Measurements from ENCODE around the gene ATP2B2.

Gene ATP2B2

DNA sequence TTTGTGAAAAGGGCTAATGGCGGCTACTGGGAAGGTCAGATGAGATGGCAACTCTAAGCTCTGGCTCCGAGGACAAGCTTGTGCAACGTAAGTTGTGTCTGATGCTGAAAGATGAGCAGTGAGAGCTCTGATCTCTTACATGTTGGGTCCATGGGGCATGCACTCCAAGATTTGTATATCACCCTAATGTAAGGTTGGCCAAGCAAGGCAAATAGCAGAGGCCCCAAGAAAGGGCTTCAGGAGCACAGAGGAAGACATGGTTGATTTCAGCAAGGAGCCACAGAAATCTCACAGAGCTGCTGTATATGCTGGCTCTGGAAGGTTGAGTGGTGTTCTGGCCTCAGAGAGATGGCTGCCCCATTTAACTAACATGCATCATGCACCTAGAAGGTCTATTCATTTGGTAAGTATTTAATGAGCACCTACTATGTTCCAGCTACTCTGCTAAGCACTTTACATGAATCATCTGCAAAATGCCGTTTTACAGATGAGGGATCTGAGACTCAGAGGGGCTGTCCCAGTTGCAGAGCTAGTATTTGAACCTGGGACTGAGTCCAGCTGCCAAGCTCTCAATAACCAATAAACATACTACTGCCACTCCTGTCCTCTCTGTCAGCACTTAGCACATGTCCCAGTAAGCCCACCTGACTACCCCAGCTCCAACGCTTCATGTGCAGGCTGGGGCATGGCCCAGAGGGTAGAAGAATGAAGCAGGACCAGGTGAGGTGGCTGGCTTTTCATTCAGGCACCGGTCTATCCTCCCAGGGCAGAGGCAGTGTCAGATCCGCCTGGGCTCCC lies 27.8 kb upstream of the ATP2B2 start:
- in situ Hi-C loops (cut with MboI; ENCODE audit: low pct_unique_long_range_greater_than_20kb, low sequenced_read_pairs), result no loop called here
- DNase-seq, result no peak

DNA sequence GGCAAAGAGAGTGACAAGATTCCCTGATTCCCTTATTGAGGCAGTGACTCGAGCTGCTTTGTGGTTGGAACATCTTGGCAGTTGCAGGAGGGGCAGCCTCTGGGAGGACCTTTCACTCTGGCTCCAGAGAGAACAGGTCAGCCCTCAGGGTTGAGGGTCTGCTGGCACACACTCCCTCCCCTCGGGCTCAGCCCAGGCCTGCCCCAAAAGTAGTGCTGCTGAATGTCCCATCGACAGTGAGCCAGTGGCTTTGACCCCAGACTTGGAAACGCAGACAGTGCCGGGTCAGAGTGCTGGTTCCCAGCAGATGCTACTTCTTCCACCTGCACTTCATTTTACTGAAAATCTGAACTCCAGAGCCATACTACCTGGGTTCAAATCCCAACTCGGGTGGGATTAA lies 25.6 kb upstream of the ATP2B2 start:
- in situ Hi-C loops (cut with MboI; ENCODE audit: low pct_unique_long_range_greater_than_20kb, low sequenced_read_pairs), result no loop called here
- no peak for DNase-seq

DNA sequence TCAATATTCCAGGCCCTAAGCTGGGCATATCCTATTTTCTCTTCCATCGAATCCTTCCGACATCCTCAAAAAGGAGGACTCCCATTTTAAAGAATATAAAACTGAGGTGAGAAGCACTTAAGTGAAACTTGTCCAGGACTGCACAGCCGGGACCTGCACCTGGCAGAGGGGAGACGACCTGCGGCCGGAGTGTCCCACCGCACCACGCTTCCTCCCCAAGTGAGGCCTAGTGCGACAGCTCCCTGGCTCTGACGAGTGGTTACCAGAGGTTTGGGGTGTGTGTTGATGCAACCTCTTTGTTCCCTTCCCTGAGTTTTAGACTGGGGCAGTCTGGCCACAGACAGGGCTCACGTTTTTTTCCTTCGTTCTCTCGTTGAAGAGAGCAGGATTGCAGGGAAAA lies 24.9 kb upstream of the ATP2B2 start:
- in situ Hi-C loops (cut with MboI; ENCODE audit: low pct_unique_long_range_greater_than_20kb, low sequenced_read_pairs), result no loop called here
- no peak for DNase-seq

DNA sequence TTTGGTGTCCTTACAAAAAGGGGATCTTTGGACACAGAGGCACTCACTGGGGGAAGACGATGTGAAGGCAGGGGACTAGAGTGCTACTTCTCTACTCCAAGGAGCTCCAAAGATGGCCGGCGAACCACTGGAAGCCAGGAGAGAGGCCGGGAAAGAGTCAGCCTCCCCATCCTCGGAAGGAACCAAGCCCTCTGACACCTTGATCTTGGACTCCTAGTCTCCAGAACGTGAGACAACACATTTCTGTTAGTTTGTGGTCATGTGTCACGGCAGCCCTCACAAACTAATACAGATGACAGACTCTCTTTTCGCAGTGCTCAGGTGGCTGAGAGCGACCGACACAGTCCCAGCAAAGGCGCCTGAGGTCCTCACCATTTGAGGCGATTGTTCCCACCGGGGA lies 24.4 kb upstream of the ATP2B2 start:
- no peak for DNase-seq
- in situ Hi-C loops (cut with MboI; ENCODE audit: low pct_unique_long_range_greater_than_20kb, low sequenced_read_pairs), result no loop called here

DNA sequence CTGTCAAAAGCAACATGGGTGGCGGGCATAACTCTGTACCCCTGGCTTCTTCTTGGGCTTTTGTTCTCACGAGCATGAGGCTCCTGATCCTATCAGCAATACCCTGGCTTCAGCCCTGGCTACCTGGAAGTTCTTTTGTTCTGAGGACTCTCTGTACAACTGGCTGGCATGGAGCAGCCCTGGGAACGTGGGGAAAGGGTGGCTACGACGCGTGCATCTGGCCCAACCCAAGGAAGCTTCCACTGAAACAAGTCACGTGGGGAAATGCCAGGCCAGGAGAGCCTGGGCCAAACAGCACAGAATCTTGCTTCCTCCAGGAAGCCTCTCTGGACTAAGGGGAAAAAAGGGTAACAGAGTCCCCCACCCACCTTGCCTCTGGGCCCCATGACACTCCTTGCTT lies 22.7 kb upstream of the ATP2B2 start:
- in situ Hi-C loops (cut with MboI; ENCODE audit: low pct_unique_long_range_greater_than_20kb, low sequenced_read_pairs), result no loop called here

DNA sequence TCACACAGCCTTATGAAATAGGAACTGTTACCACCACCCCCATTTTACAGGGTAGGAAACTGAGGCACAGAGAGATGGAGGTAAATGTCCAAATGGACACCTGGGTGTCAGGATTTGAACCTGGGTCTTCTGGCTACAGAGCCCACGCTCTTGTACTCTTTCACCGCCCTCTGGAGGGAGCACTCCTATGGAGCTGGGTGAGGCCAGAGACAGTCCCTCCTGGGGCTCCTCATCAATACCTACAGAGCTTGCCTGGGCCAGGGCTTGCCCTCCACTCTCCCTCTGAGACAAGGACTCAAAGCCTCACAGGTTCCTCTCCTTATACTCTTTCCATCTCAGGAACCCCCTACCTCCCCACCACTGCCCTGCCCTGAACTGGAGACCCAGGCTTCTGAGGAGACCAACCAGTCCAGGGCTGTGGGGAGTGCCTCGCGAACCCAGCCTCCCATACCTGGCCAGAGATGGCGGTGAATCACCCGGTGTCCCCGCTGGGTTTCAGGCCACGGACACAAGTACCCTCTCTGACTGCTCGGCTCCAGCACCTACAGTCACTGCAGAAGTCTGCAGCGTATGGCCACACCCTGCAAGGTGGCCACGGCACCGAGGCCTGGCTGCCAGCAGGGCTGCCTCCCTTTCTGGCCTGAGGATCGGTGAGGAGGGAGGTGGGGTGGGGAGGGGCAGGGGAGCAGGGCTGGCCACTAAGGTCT lies 22.1 kb upstream of the ATP2B2 start:
- in situ Hi-C loops (cut with MboI; ENCODE audit: low pct_unique_long_range_greater_than_20kb, low sequenced_read_pairs), result no loop called here
- no peak for DNase-seq

More for the DNA sequence above, 22.7 kb upstream of the ATP2B2 start:
- no peak for DNase-seq

DNA sequence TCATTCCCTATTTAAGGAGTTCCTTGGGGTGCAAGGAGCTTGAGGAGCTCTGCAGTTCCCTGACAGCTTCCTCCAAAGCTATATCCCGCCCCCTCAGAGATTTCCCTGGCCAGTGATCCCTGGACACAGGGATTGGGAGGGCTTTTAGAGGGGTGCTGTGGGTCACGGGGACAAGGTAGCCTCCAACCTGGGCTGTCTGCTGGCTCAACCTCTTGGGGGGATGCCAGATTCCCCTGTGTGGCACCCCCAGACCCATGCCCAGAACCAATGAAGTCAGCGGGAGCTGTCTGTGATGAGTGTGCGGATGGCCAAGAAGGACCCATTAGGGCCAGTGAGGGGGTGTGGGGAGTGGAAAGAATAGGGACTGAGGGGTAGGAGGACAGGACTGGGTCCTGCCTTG lies 21.0 kb upstream of the ATP2B2 start:
- in situ Hi-C loops (cut with MboI; ENCODE audit: low pct_unique_long_range_greater_than_20kb, low sequenced_read_pairs), result no loop called here
- no peak for DNase-seq

DNA sequence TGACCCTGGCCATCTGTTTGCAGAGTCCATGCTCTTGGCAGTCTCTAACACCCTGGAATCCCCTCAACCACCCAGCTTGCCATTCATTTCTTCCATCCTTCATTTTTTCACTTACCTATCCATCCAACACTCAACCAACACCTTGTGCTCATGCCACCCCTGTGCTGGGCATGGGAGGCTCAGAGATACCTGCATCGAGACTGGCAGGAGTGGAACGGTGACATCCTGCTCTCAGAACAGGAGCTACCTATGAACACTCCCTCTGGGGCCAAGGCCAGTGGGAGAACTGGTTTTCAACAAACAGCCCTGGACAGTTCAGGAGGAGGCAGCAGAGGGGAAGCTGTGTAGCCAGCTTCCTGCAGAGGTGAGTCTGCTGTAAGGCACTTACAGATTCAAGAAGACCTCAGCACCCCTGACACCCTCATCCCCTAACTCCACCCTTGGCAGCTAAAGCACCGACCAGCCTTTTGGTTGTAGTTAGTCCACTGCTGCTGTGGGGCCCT lies 19.5 kb upstream of the ATP2B2 start:
- DNase-seq, result no peak
- in situ Hi-C loops (cut with MboI; ENCODE audit: low pct_unique_long_range_greater_than_20kb, low sequenced_read_pairs), result no loop called here

DNA sequence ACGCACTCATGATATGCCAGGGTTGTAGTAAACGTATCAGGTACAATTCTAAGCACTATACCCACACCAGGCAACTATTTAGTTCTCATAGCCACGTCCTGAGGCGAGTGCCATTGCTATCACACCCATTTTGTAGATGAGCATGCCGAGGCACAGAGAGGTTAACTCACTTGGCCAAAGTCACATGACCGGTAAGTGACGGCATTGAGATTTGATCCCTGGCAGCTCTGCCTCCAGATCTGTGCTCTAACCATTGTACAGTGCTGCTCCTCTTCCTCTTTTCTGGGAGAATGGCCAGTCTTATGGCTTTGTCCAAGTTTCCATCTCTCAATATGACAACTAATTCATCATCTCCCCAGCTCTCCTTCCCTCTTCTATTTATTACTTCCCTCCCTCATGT lies 18.9 kb upstream of the ATP2B2 start:
- DNase-seq, result no peak
- in situ Hi-C loops (cut with MboI; ENCODE audit: low pct_unique_long_range_greater_than_20kb, low sequenced_read_pairs), result no loop called here

DNA sequence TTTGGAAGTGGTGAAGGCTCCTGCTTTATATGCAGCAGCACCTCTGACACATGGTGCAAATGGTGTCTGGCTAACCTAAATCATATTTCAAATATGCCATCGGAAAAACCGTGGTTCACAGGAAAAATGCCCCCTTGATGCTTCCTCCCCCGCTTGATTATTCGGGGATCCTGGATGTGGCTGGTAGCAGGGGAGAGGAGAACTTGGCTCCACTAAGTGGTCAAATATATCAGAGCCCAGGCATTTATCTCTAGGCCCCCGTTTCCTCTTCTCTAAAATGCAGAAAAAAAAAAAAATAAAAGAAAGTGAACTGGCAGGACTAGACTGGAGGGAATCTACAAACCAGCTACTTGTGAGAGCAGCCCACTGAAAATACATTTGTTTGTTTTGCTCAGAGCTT lies 18.2 kb upstream of the ATP2B2 start:
- no peak for DNase-seq
- in situ Hi-C loops (cut with MboI; ENCODE audit: low pct_unique_long_range_greater_than_20kb, low sequenced_read_pairs), result no loop called here

DNA sequence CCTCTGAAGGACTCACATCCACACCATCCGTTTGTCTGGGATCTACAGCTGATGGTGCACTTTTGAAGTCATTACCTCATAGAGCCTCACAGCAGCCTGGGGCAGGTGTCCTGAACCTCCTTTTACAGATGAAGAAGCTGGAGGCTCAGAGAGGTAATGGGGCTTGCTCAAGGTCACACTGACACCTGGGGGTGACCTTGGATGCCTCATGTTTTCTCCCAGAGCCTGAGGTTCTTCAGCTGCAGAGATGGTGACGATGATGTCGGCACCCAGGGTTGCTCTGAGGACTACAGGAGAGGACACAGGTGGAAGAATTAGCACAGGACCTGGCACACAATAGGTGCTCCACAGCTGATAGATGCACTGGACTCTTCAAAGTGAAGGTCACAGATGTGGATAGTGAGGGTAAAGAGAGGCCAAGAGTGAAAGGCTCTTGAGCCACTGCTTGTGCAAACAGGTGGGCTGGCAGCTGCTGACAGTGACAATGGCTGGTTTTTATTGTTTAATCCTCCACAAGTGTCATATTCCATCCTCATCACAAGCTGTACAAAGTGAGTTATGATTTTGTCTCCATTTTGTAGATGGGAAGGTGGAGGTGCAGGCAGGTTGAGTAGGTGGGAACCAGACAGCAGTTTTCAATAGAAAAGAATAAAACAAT lies 17.4 kb upstream of the ATP2B2 start:
- DNase-seq, result no peak
- in situ Hi-C loops (cut with MboI; ENCODE audit: low pct_unique_long_range_greater_than_20kb, low sequenced_read_pairs), result no loop called here

DNA sequence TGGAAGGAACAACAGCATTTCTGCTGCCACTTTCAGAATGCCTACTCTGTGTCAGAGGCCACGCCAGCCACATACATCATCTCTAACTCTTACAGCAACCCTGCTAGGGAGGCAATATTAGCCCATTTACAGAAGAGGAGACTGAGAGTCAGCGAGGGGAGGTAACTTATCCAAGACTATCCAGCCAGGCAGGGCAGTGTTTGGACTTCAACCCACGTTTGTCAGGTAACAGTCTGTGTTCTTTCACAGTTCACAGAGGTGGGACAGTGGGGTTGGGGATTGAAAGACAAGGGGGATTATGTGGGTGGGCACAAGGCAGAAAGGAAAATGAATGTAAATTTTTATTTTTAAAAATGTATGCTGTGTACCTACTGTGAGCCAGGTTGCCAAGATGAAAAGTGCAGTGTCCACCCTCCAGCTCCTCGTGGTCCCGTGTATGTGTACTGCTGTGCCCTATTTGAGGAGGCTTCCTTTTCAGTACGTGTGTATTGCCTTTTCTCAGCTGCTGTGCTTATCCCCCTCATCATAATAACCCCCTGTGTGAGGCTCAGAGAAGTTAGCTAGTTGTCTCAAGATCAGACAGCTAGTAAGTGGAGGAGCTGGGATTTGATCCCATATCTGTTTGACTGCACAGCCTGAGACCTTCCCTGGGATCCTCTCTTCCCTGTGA lies 16.5 kb upstream of the ATP2B2 start:
- no peak for DNase-seq

DNA sequence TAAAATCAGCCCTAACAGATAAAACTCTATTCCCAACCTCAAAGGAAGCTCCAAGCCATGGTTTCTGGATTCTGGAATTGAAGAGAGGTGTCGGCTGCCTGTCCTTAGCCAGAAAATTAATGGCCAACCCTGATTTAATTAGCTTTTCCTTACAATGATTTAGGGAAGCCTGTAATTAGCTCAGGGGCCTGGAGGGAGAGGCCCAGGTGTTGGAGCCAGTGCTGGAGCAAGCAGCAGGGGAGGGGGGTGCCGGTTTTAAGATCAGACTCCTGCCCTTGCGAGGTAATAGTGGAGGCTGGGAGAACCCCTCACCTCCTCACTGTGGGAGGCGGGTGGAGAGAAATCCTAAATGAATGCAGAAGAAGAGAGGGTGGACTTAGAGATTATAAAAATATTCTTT lies 14.7 kb upstream of the ATP2B2 start:
- in situ Hi-C loops (cut with MboI; ENCODE audit: low pct_unique_long_range_greater_than_20kb, low sequenced_read_pairs), result no loop called here
- DNase-seq, result no peak

More for the DNA sequence above, 16.5 kb upstream of the ATP2B2 start:
- in situ Hi-C loops (cut with MboI; ENCODE audit: low pct_unique_long_range_greater_than_20kb, low sequenced_read_pairs), result no loop called here

DNA sequence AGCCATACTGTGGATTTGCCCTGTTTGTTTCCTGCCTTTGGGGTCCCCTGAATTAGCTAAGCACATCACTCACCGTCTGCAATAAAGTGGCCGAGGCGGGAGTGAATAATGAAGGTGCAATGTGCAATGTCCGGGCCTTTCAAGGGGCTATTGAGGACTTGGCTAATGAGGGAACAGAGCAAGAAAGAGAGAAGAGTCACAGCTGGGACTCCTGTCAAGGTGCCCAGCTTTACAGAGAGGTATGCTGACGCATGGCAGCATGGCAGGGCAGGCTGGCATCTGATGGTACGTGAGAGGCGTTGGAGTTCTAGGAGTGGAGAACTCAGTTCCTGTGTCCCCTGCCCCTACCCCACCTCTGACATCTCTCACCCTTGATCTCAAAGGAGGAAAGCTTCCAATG lies 13.8 kb upstream of the ATP2B2 start:
- no peak for DNase-seq
- in situ Hi-C loops (cut with MboI; ENCODE audit: low pct_unique_long_range_greater_than_20kb, low sequenced_read_pairs), result no loop called here

DNA sequence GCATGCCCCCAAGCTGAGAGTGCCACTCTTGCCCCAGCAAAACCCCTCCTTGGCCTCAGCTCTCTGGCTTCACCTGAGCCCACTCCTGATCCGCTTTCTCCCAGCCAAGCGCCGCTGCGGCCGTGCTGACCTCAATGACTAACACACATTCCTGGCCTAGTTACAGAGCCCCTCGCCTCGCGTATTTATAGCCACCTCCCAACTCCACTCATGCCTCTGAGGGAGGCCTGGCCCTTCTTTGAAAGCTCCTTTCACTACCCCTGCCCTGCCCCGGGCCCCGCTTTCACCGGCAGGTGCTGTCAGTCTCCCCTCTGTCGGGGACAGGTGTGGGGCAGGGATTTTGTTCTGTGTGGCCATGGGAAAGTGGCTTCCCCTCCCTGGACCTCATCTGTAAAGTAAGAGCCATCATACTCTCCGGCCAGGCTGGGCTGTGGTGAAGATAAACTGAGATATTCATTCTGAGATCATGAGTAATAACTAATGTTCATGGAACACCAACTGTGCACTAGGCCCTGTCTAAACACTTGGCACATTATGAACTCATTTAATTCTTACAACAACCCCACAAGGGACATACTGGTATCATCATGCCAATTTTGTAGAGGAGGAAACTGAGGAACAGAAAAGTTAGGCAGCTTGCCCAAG lies 13.2 kb upstream of the ATP2B2 start:
- in situ Hi-C loops (cut with MboI; ENCODE audit: low pct_unique_long_range_greater_than_20kb, low sequenced_read_pairs), result no loop called here
- DNase-seq, result no peak

DNA sequence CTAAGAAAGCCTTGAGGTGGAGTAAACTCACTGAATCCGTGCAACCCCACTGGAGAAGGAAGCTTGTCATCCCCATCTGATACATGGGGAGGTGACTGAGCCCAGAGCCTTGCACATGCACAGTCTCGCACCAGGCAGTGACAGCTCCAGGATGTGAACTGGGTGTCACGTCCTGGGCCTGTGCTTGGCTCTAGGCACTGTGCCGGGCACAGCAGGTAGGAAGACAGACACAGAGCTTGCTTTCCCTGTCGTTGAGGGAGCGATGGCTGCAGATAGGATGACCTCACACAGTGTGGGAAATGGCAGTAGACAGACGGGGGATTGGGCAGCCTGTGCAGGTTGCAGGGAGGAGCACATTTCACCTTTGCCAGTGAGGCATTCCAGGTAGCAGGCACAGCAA lies 12.2 kb upstream of the ATP2B2 start:
- no peak for DNase-seq
- in situ Hi-C loops (cut with MboI; ENCODE audit: low pct_unique_long_range_greater_than_20kb, low sequenced_read_pairs), result no loop called here

DNA sequence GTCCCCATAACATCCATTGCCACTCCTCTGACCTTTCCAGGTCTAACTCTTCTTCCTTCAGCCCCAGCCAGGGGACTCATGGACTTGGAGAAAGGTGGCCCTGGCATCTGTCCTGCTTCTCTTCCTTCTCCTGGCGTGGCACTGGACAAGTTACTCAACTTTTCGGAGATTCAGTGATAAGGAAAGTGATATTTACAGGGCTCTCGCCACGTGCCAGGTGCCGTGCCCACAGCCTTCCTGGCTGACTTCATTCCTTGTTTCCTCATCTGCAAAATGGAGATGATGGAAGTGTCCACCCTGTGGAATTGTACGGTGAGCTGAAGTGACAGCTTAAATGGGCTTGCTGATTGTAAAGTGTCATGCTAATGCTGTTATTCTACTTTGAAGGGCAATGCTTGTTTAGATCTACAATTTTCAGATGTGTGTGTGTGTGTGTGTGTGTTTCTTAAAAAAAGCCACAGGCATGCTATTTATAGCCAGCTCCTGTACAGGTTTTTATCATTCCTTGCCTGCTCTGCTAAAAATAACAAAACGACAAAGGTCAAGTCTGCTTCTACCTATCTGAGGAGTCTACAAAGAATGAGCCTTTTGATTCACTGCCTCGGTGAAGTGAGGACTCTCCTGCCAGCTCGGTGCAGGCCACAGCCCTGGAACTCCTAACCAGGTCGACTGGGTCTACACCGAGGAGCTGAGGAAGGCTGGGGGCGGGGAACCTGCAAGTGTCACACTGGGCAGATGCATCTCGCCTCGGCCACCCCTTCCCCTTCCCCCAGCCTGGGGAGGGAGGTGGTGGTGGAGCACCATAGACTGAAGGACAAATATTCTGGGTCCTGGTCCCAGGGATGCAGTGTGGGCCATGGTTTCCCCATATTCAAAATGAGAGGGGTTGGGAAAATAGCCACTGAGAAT lies 11.4 kb upstream of the ATP2B2 start:
- DNase-seq, result no peak
- in situ Hi-C loops (cut with MboI; ENCODE audit: low pct_unique_long_range_greater_than_20kb, low sequenced_read_pairs), result no loop called here

DNA sequence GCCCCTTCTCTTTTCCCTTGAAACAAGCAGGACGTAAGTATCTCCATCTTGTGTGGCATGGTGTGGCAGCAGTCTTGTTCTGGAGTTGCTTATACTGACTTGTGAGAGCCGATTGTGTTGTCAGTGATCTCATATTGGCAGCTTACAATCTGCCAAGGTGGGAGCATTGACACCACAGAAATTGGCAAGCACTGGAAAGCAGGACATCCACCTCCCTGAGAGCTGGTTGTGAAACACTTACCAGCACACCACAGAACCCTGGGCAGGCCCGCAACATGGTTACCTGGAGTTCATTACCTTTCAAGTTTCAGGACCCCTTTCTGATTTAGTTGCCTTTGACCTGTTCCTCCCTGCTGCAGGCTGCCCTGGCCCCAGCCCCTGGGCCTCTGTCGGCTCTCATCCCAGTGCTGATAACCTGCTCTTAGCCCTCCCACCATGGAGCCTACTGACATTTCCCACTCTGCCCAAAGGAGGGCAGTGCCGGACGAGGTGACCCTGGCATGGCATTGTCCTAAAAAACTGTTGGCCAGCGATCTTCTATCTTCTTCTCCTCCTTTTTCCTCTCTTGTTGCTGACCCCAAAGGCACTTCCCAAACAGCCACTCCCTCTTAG lies 10.6 kb upstream of the ATP2B2 start:
- DNase-seq, result peak; percentile 9
- in situ Hi-C loops (cut with MboI; ENCODE audit: low pct_unique_long_range_greater_than_20kb, low sequenced_read_pairs), result no loop called here
